ENCODE results near the gene ASCC1.

ASCC1 gene, protein sequence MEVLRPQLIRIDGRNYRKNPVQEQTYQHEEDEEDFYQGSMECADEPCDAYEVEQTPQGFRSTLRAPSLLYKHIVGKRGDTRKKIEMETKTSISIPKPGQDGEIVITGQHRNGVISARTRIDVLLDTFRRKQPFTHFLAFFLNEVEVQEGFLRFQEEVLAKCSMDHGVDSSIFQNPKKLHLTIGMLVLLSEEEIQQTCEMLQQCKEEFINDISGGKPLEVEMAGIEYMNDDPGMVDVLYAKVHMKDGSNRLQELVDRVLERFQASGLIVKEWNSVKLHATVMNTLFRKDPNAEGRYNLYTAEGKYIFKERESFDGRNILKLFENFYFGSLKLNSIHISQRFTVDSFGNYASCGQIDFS

DNA sequence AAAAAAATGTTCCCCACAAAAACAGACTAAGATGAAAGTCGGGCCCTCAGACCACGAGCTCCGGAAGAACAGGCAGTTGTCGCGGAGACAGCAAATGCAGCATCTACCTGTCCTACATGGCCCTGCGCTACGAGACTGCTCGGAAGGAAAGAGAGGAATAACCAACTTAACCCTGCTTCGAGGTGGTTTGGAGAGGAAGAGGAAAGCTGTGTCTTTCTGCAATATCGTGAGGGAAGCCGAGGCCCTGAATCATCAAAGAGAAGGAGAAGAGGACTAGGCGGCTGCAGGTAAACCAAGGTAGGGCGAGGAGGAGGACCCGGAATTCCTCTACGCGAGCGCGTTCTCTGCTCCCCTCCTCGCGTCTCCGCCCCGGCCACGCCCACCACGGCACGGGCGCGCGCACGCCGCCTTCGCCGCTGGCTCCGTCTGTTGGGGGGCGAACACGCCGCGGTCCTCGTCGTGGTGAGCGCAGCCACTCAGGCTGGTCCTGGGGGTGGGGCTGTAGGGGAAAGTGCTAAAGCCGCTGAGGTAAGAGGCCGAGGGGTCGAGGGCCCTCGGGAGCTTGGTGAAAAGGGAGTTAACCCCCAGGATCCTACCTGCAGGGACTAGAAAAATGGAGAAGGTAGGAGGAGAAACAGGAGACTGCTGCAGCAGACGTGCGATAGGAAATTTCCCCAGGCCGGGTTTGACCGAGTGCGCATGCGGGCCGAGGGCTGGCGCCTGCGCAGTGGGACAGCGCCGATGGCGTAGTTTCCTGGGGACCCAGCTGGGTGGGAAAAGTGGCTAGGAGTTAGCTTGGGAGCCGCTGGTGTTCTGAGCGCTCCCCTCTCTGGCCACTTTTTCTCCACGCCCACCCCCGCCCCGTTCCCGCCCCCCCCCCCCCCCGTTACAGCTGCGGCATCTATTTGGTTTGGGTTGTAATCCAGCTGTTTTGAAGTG lies at the start of gene ASCC1, which contains the start of gene ANAPC16:
Gene ASCC1, minus strand, starts transcription at position 666 of the 939 bp plus-strand sequence. CDS start 2,978 bp downstream, outside the sequence.
Gene ANAPC16, plus strand, starts transcription at position 402 of the 939 bp plus-strand sequence. CDS start 7,903 bp downstream, outside the sequence.
- in situ Hi-C loops (cut with MboI; ENCODE audit: low sequenced_read_pairs), result no loop called here

DNA sequence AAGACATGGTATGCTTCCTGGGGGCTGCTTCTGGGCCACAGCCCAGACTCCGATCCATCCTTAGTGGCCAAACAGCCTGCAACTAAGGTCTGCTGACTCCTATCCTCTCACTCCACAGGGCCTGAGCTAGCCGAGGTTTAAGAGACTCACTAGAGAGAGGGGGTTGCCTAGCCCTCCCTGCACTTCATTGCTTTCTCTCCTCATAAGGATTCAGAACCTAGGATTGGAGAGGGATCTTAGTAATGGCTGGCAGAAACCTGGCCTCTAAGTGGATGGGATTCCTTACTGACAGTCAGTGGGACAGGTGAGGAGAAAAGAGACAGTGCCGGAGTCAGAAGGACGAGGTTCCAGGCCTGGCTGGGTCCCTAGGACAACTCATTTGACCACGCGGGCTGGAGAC lies 49.4 kb upstream of the ASCC1 start:
- in situ Hi-C loops (cut with MboI; ENCODE audit: low sequenced_read_pairs), result no loop called here

DNA sequence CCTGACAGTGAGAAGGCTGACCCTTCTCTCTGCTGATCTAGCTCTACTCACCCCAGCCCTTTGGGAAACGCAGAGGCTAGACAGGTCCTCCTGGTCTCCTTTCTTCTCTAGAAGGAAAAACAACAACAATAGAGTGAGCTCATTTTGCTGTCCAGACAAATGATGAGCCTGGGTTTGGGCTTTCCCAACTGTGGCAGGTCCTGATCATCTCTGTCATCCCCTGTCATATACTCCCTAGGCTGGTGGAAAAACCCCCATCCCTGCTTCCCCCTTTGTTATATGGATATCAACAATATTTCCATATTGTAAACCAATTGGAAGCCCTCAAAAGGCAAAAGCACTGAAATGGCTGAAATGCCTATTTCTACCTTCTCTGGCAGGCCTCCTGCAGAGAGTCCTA lies 48.5 kb upstream of the ASCC1 start:
- in situ Hi-C loops (cut with MboI; ENCODE audit: low sequenced_read_pairs), result no loop called here

DNA sequence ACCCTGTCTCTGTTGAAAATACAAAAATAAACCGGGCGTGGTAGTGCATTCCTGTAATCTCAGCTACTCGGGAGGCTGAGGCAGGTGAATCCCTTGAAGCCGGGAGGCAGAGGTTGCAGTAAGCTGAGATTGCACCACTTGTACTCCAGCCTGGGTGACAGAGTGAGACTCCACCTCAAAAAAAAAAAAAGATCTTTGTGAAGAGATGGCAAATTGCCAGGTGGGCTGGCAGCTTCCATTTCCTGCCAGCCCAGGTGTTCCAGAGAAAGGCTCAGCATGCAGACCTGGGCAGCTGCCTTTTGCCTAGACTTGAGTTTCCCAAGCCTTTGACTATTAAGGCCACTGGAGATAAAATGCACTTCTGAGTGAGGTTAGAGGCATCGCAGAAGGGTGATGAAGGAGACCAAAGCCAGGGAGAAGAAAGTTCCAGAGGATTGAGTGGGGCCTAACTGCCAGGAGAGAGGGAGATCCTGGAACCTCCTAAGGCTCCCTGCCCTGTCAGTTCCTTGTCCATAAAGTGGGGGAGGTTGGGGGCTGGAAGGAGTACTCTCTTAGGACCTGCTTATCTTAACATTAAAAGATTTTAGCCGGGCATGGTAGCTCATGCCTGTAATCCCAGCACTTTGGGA lies 47.7 kb upstream of the ASCC1 start:
- in situ Hi-C loops (cut with MboI; ENCODE audit: low sequenced_read_pairs), result no loop called here

DNA sequence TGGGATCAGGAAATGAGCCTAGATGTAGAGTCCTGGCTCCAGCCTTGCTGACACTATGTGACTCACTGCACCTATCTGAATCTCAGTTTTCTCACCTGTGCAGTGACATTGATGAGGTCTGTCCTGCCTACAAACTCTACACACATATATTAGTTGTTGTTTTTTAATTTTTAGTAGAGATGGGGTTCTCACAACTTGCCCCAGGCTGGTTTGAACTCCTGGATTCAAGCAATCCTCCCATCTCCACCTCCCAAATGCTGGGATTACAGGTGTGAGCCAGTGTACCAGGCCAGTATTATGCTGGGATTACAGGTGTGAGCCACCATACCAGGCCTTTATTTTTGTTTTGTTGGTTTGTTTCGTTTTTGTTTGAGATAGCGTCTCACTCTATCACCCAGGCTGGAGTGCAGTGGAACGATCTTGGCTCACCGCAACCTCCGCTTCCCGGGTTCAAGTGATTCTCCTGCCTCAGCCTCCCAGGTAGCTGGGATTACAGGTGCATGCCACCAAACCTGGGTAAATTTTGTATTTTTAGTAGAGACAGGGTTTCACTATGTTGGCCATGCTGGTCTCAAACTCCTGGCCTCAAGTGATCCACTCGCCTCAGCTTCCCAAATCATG lies 45.8 kb upstream of the ASCC1 start:
- in situ Hi-C loops (cut with MboI; ENCODE audit: low sequenced_read_pairs), result no loop called here

DNA sequence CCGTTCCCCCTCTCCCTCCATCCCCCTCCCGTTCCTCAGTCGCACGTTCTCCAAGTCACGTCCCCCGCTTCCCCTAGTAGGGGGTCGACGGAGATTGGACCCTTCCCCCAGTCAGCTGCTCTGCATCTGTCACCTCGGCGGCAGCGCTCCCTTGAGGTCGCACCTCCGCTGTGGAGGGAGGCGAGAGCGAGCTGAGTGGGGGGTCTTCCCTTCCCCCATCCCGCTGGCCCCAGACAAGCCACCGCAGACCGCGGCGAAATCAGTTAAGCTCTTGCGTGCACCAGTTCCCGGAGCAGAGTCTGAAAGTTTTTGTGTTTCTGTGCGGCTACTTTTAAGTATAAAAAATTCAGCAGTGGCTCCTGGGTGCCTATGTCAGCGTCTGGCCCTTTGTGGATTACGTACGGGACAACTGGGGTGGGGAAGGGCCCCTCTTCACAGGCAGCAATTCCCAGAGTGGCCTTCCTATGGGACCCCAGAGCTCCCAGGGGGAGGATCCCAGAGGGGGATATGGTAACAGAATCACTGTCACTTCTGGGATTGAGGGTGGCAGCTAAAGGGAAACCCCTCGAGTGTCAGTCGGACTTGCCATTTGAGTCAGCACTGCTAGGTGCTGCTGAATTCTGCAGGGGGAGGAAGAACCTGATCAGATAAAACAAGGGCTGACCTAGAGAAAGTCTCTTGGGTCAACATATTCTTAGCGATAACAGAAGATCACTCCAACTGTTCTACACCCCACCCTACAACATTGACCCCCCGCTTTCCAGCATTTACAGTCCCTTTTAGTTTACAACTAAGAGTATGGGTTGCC lies 45.1 kb upstream of the ASCC1 start:
- in situ Hi-C loops (cut with MboI; ENCODE audit: low sequenced_read_pairs), result no loop called here

DNA sequence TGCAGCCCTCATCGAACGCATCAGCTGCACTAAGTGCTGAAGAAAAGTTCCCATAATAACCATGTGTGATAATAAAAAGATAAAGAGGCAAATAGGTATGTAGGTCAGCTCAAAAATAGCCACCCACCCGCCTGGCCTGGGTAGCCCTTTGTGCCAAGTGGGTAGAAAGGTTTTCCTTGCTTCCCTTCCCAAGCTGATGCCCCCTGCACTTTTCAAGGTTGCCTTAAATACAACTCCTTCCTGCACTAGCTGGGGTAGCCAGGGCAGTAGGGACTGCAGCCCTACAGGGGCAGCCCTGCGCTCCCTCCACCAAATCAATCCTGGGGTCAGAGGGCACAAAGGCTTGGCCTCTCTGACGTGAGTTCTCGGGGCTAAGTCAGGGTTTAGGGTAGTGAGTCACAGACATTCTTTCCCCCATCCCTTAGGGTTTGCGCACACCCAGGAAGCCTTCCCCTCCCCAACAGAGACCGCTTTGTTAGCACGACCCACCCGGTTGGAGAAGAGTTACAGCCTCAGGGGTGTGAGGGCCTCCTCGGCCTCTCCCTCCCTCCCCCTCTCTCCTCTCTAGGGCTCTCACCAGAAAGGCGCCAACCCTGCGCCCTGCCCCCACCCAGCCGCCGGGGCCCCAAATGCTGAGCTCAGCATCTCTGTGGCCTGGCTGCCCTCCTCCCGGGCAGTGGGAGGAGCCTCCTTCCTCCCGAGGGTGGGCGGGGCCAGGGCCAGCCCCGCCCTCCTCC lies 44.3 kb upstream of the ASCC1 start:
- in situ Hi-C loops (cut with MboI; ENCODE audit: low sequenced_read_pairs), result no loop called here

DNA sequence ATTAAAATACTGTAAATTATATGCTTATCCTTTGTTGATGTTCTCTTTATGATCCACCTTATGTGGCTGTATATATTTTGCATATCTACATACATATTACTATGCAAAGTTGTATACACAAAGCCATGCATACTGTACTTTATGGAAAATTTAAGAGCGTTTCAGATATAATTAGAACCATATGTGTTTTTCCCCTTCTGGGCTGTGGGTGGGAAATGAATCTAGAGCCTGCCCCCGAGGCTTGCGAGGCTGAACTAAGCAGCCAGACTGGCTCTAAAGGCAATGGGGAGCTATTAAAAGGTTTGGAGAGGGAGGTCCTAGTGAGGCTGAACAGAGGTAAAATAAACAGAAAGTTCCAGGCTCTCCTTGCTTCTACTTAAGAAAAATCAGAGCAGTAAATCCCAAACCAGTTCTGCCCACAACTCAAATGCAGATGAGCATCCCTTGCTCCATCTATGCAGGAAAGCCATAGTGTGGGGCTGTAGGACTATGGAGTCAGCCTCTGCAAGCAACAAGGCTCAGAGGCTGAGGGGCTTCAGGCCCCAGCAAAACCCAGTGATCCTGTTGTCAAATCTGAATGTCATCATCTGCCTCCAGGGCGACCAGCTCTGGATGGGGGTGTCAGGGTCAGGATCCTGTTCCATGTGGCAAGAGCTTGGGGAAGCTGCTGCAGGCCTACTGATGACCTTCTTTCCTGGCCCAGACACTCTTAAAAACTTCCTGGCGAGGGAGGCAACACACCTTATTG lies 43.6 kb upstream of the ASCC1 start:
- in situ Hi-C loops (cut with MboI; ENCODE audit: low sequenced_read_pairs), result no loop called here

DNA sequence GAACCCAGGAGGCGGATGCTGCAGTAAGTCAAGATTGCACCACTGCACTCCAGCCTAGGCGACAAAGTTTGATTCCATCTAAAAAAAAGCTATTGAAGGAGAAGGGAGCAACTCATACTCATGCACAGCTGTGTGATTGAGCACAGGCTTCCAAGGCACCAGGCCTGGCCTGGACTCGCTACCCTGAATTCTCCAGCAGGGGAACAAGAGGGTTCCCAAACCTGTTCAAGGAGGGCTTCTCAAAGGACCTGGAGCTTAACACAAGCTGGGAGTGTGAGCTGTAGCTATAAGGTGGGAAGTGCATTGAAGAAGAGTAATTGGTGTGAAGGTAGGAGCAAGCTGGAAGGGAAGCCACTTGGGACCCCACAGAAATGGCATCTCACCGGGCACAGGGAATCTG lies 42.5 kb upstream of the ASCC1 start:
- in situ Hi-C loops (cut with MboI; ENCODE audit: low sequenced_read_pairs), result no loop called here

DNA sequence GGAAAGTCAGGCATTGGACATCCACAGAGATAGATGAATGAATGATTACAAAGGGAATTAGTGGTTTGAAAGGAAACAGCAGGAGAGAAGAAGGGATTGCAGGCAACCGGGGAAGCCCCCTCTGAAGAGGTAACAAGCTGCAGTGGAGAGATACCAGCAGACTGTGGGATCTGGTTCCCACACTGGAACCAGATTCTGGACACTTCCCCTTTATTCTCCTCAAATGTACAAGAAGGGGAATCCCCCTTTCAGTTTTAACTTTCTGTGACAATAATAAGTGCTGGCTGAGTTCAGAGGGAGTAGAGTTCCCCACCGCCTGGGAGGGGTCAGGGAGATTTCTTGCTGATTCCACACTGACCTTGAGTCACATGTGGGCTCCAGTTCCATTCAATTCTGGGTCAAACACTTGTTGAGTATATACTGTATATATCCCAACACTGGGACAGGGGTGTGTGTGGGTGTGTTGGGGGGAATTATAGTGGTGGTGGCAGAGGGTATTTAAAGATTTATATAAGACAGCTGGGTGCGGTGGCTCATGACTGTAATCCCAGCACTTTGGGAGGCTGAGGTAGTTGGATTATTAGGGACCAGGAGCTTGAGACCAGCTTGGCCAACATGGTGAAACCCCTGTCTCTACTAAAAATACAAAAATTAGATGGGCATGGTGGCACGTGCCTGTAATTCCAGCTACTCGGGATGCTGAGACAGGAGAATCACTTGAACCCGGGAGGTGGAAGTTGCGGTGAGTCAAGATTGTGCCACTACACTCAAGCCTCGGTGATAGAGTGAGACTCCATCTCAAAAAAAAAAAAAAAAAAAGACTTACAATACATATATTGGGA lies 41.2 kb upstream of the ASCC1 start:
- in situ Hi-C loops (cut with MboI; ENCODE audit: low sequenced_read_pairs), result no loop called here

DNA sequence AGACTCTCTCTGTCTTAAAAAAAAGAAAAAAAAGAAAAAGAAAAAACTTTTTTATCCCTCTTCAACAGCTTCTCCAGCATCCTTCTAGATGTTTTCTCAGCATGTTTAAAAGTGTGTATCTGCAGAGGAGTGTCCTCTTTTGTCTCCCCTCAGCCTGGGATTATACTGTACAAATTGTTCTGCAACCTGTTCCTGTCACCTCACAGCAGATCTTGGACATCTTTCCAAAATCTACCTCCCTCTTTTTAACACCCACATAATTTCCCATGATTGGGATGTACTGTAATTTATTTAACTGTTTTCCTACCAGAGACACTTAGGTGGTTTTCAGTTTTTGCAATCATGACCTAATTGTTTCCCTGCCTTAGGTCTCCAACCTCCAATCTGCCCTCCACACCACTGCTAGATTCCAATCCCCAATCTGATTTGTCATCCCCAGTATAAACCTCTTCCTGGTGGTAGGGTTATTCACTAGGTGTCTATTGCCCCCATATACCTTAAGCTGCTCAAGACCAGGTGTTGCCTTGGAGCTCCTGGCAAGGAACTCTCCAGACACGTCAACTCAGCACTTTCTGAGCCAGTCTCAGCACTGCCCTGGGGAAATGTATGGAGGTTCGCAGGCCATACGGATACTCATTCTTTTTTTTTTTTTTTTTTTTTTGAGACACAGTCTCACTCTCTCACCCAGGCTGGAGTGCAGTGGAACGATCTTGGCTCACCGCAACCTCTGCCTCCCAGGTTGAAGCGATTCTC lies 40.1 kb upstream of the ASCC1 start:
- in situ Hi-C loops (cut with MboI; ENCODE audit: low sequenced_read_pairs), result no loop called here

DNA sequence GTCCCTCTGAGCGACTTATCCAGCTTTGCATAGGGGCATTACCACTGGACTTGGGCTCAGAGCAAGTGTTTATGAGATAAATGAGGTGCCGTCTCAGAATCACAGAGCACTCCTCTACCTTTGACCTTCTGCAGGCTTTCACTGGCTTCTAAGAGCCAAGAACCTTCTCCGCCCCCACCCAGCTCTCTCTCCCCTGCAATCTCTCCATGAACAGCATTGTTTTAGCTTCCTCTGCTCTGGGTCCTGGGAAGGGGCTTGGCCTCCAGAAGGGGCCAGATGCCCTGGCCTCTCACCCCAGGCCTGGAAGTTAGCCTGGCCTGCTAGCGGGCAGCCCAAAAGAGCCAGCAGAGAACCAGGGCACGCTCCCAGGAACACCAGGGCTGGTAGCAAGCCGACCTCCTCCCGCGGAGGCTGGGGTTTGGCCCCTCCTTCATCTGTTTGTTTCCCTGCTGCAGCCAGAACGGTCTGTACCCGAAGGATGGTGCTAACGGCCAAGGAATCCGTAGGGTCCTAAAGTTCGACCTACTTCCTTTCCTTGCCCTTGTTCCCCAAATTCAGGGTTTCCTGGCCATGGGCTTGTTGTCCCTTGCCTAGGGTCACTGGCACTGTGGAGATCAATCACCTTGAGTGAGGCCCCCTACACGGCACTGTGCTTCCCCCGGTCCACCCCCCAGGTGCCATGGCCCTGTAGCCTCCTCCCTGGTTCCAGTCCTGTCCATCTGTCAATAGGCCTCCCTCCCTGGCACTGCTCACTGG lies 38.9 kb upstream of the ASCC1 start:
- in situ Hi-C loops (cut with MboI; ENCODE audit: low sequenced_read_pairs), result no loop called here

DNA sequence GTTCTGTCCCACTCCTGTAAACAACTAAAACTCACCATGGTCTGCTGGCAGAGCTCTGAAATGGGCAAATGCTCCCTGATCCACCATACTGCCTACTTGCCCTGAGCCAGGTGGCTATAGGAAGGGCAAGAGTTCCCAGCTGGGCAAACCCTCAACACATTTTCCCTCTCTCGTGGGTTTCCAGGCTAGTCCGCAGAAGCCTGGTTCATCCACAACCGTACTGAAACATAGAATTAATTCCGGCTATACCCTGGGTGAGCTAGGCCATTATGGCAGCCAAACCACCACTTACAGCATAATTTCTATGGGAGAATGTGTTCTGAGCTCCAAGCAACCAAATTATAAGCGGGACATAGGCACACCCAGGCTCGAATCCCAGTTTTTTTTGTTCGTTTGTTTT lies 37.5 kb upstream of the ASCC1 start:
- in situ Hi-C loops (cut with MboI; ENCODE audit: low sequenced_read_pairs), result no loop called here

DNA sequence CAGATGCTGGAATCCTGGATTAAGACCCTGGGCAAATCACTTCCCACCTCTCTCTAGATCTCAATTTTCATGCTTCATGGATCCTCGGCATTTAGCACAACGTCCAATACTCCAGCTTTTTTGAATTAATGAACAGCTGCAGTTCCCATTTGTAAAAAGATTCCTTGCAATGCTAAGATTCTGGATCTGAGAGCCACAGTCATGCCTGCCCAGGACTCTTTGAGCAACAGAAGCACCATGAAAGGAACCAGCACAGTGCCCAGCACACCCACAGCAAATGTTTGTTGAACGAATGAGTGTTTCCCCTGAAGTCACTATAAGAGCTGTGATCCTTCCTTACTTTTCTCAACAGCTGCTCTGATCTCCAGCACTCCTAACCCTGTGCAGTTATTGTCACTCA lies 36.9 kb upstream of the ASCC1 start:
- in situ Hi-C loops (cut with MboI; ENCODE audit: low sequenced_read_pairs), result no loop called here

DNA sequence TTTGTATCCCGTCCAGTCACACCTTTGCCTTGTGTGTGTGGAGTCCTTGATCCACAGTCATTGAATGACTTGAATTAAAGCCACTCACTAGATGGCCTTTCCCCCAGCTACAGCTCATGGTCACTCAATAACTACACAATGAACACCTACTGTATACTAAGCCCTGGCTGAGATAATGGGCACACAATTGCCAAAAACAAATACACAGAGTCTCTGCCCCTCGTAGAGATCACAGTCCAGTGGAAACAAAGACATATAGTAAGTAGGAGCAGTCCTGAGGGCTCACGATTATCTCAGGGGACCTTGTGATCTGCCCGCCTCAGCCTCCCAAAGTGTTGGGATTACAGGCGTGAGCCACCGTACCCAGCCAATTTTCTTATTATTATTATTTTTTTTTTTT lies 35.6 kb upstream of the ASCC1 start:
- in situ Hi-C loops (cut with MboI; ENCODE audit: low sequenced_read_pairs), result no loop called here

DNA sequence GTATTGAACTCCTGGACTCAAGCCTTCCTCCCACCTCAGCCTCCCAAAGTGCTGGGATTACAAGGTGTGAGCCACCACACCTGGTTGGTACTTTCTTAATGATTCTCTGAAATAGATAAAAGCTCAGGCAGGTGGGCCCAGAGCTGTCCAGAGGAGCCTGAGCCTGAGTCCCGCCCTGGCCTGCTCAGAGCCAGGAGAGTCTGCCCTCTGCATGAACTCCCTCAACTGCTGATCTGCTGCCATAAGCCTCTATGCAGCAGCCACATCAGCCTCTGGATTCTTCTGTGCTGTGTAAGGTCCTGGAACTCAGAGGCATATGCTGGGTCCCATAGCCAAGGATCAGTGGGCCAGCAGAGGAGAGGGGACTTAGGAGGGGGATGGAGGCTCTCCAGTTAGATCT lies 34.6 kb upstream of the ASCC1 start:
- in situ Hi-C loops (cut with MboI; ENCODE audit: low sequenced_read_pairs), result no loop called here
